ENCODE results near the gene NKD1. TPM values are rescaled to one million over a fixed set of nuclear protein-coding genes. Genes with fewer than 3 reads are reported as not detected.

The NKD1 gene
- total and polyA plus RNA-seq, 2 of the 8 experiments (the other 6 are each of a cell fraction or from before 2014, with no cell fraction given), result 0.70 to 4.5 TPM

DNA sequence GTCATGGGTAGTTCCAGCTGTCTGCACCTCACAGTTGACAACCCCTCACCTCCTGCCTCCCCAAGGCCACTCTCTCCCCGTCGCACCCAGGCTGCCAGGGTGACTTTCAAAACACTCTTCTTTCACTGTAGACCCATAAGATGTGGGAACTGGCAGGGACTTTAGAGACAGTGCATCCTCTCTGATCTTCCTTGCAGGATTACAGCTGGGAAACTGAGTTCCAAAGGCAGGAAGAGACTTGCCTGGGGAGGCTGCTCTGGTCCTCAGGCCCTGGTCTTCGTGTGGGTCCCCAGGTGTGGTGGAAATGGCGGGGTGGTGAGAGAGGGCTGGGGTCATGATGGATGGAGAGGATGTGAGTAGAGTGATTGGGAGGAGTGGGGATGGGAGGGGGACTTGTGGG is 21.9 kb upstream of the NKD1 start:
- H2BK5ac ChIP-seq (ENCODE audit: low read depth, low read length), result no peak overlapping the region
- H3K4ac ChIP-seq (replicated peaks; ENCODE audit: insufficient read length, low read depth, low read length), result no peak overlapping the region
- no peaks in the 10 kb centered on the region for H3K79me2 ChIP-seq (ENCODE audit: control insufficient read depth in 1 of 2, insufficient read depth in 2 of 2, low read length in 2 of 2)
- peaks cover 0 to 2% (median 0%) of the 10 kb centered on the region in 4 experiments; a peak in 1 of 7 replicates for H3K4me1 ChIP-seq (replicated peaks in 1 of 4; ENCODE audit: control insufficient read depth in 3 of 4, insufficient read depth in 4 of 4, low read length in 3 of 4)
- no peak overlapping the region for H2AK5ac ChIP-seq (ENCODE audit: low read depth, low read length)
- H2BK15ac ChIP-seq (ENCODE audit: low read length), result no peak overlapping the region
- H3K23me2 ChIP-seq (ENCODE audit: low read depth, low read length), result no peaks in the 10 kb centered on the region
- H3K27me3 ChIP-seq (replicated peaks in 1 of 4; ENCODE audit: control insufficient read depth in 3 of 4, extremely low read depth in 1 of 4, insufficient read depth in 3 of 4, low read length in 3 of 4), result no peaks in the 10 kb centered on the region
- POLR2A ChIA-PET (ENCODE audit: partially characterized antibody), result no interaction called here
- TF ChIP-seq RXRA (IDR thresholded peaks at IDR 0.05; ENCODE audit: insufficient read depth, low read depth, low read length), result no peak
- no peak for TF ChIP-seq EGR1 (IDR thresholded peaks at IDR 0.05; ENCODE audit: borderline replicate concordance, low read depth, low read length)
- TF ChIP-seq ZNF274 (IDR thresholded peaks at IDR 0.05; ENCODE audit: borderline replicate concordance, extremely low read depth, low read length), result no peak
- no peak for TF ChIP-seq TAF7 (optimal IDR thresholded peaks at IDR 0.05; ENCODE audit: borderline replicate concordance, low read depth, low read length)
- no peak overlapping the region for H4K8ac ChIP-seq (ENCODE audit: extremely low read depth, insufficient read depth, low read length)
- H3K9ac ChIP-seq (replicated peaks in 1 of 4; ENCODE audit: extremely low read depth in 1 of 4, low read depth in 3 of 4, low read length in 3 of 4), result no peak overlapping the region
- no peak overlapping the region for H2BK120ac ChIP-seq (replicated peaks; ENCODE audit: low read depth, low read length)
- H3K27ac ChIP-seq (ENCODE audit: low read depth, low read length), result no peak overlapping the region
- no peak overlapping the region for H2AFZ ChIP-seq (ENCODE audit: low read length)
- no peak overlapping the region for H3K23ac ChIP-seq (ENCODE audit: insufficient read length)
- CTCF ChIA-PET (ENCODE audit: partially characterized antibody), result no interaction called here
- H3K4me3 ChIP-seq (ENCODE audit: extremely low read depth in 1 of 4, insufficient read depth in 2 of 4, low read depth in 3 of 4, low read length in 4 of 4), result no peak overlapping the region
- FAIRE-seq, result no peak
- no peak for DNase-seq (ENCODE audit: low read depth in 1 of 2, low spot score in 2 of 2)
- no peaks in the 10 kb centered on the region for H3K79me1 ChIP-seq (ENCODE audit: low read depth, low read length)
- no peak overlapping the region for H3K18ac ChIP-seq (ENCODE audit: extremely low read depth, low read length)
- H3K14ac ChIP-seq (ENCODE audit: insufficient read length), result no peak overlapping the region
- H3K4me2 ChIP-seq (ENCODE audit: insufficient read depth in 1 of 2, low read depth in 2 of 2, low read length in 2 of 2), result no peak overlapping the region
- no peak overlapping the region for H4K5ac ChIP-seq (ENCODE audit: insufficient read length, low read depth, low read length)
- H4K91ac ChIP-seq (replicated peaks; ENCODE audit: insufficient read length, low read length), result no peak overlapping the region
- H2BK12ac ChIP-seq (ENCODE audit: low read depth, low read length), result no peak overlapping the region
- no peak overlapping the region for H3K56ac ChIP-seq (replicated peaks; ENCODE audit: insufficient read length, low read depth, low read length)
- 85% methylated on average over 4 of the region's 4 CpGs; no CpG with 5 or more reads in 1 of the 2 experiments for WGBS, 2 experiments (ENCODE audit: extremely low coverage in 1 of 2, insufficient coverage in 1 of 2, insufficient read length in 1 of 2, insufficient replicate concordance in 2 of 2, low coverage in 1 of 2, low lambda C conversion rate in 2 of 2, missing lambda C conversion rate in 1 of 2)
- H3K9me3 ChIP-seq (ENCODE audit: insufficient read depth in 2 of 2, low read depth in 1 of 2, low read length in 1 of 2), result peaks cover 10% of the 10 kb centered on the region in 2 experiments; a peak in 3 of 4 replicates
- H3K36me3 ChIP-seq (ENCODE audit: control insufficient read depth in 2 of 4, insufficient read depth in 4 of 4, low read length in 3 of 4), result no peaks in the 10 kb centered on the region
- H2BK20ac ChIP-seq (ENCODE audit: low read length), result no peak overlapping the region
- H4K20me1 ChIP-seq (replicated peaks in 1 of 2; ENCODE audit: control insufficient read depth in 1 of 2, insufficient read depth in 2 of 2, low read length in 2 of 2), result no peaks in the 10 kb centered on the region

All from H1 (cell line).